Measurements from ENCODE around the gene ASCC2. TPM values are rescaled to one million over a fixed set of nuclear protein-coding genes. Genes with fewer than 3 reads are reported as not detected.

ASCC2 gene
- total RNA-seq, 1 experiment from 2014 or later: 47.0 TPM

- Histone ChIP-seq H3K9me3 (replicated peaks) (no peaks in the 10 kb centered on the region), H3K27ac (no peak overlapping the region), H3K36me3 (peaks cover 26% of the 10 kb centered on the region), H3K4me1 (replicated peaks) (peaks cover 28% of the 10 kb centered on the region), H3K4me3 (no peak overlapping the region), H3K27me3 (replicated peaks) (no peaks in the 10 kb centered on the region)
- no peak for DNase-seq (ENCODE audit: low read depth in 1 of 2, low spot score in 2 of 2)
Observed at GRCh38 chr22:29784451-29785361, 53.4 kb downstream of the ASCC2 start.

GRCh38 chr22:29782061-29782845 is 55.8 kb downstream of the ASCC2 start:
- Histone ChIP-seq H3K36me3 (peaks cover 5% of the 10 kb centered on the region; the same call in 1 of the 2 replicates), H3K27ac (peak overlapping the region; percentile 80), H3K9me3 (replicated peaks) (no peaks in the 10 kb centered on the region), H3K27me3 (replicated peaks) (no peaks in the 10 kb centered on the region), H3K4me3 (no peak overlapping the region), H3K4me1 (replicated peaks) (peaks cover 47% of the 10 kb centered on the region)
- DNase-seq (ENCODE audit: low read depth in 1 of 2, low spot score in 2 of 2): no peak

DNA sequence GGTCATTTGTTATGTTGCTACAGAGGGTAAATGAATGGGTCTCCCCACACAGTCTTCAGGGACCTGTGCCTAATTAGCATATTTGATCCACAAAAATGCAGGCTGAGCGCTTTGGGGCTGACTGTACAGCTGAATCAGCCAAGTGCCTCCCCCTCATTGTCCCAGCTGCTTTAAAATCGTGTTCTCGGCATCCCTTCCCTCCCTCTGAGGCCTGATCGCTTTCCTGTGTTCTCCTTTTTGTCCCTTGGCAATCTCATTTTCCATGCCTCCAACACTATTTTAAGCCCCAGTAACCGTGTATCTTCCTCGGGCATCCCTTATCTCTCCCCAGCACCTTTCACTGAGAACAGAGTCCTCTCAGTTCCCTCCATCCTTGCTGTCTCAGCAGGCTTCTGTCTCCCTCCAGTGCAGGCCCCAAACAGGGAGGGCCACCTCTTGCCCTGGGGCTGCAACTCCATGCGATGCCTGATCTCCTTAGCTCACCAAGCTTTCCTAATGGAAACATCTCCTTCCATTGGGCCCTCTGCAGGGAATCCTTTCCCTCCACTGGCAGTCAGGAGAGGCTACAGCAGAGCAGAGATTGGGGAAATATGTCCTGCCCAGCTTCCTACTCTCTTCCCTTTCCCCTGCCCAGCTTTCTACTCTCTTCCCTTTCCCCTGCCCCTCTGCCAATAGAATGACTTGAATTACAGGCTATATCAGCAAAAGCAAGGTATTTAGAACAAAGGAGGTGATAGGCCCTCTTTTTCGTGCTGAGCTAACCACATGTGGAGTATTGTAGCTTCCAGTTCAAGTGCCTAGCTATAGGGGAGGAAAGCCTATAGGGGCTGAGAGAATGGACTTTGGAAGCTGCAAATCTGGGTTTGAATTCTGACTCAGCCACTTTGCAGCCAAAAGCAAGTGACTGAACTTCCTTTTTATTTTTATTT is 57.1 kb downstream of the ASCC2 start:
- DNase-seq (ENCODE audit: low read depth in 1 of 2, low spot score in 2 of 2): peak; percentile 82 to 88

GRCh38 chr22:29780220-29780619 is 57.9 kb downstream of the ASCC2 start:
- peak overlapping the region; percentile 80 for H3K27ac ChIP-seq
- no peak overlapping the region for H3K4me3 ChIP-seq
- no peaks in the 10 kb centered on the region for H3K27me3 ChIP-seq (replicated peaks)
- peaks cover 47% of the 10 kb centered on the region for H3K4me1 ChIP-seq (replicated peaks)
- H3K36me3 ChIP-seq: no peaks in the 10 kb centered on the region
- no peak for DNase-seq (ENCODE audit: low read depth in 1 of 2, low spot score in 2 of 2)
- H3K9me3 ChIP-seq (replicated peaks): no peaks in the 10 kb centered on the region

More for the DNA sequence above, 57.1 kb downstream of the ASCC2 start:
- Histone ChIP-seq H3K4me3 (no peak overlapping the region), H3K27me3 (replicated peaks) (no peaks in the 10 kb centered on the region), H3K36me3 (no peaks in the 10 kb centered on the region), H3K27ac (peak overlapping the region; percentile 80), H3K4me1 (replicated peaks) (peaks cover 47% of the 10 kb centered on the region), H3K9me3 (replicated peaks) (no peaks in the 10 kb centered on the region)

GRCh38 chr22:29773233-29773632 is 64.8 kb downstream of the ASCC2 start:
- peaks cover 35% of the 10 kb centered on the region for H3K36me3 ChIP-seq
- peaks cover 19% of the 10 kb centered on the region for H3K4me1 ChIP-seq (replicated peaks)
- H3K27ac ChIP-seq: no peak overlapping the region
- no peaks in the 10 kb centered on the region for H3K27me3 ChIP-seq (replicated peaks)
- DNase-seq (ENCODE audit: low read depth in 1 of 2, low spot score in 2 of 2): no peak
- no peak overlapping the region for H3K4me3 ChIP-seq
- no peaks in the 10 kb centered on the region for H3K9me3 ChIP-seq (replicated peaks)

GRCh38 chr22:29772170-29772641 is 65.9 kb downstream of the ASCC2 start:
- no peaks in the 10 kb centered on the region for H3K27me3 ChIP-seq (replicated peaks)
- no peak overlapping the region for H3K27ac ChIP-seq
- H3K9me3 ChIP-seq (replicated peaks): no peaks in the 10 kb centered on the region
- no peak for DNase-seq (ENCODE audit: low read depth in 1 of 2, low spot score in 2 of 2)
- H3K4me3 ChIP-seq: no peak overlapping the region
- H3K4me1 ChIP-seq (replicated peaks): peaks cover 19% of the 10 kb centered on the region
- H3K36me3 ChIP-seq: peaks cover 37% of the 10 kb centered on the region

- DNase-seq (ENCODE audit: low read depth in 1 of 2, low spot score in 2 of 2): no peak
- Histone ChIP-seq H3K4me1 (replicated peaks) (peaks cover 22% of the 10 kb centered on the region), H3K4me3 (no peak overlapping the region), H3K9me3 (replicated peaks) (no peaks in the 10 kb centered on the region), H3K36me3 (peaks cover 37% of the 10 kb centered on the region), H3K27ac (no peak overlapping the region), H3K27me3 (replicated peaks) (no peaks in the 10 kb centered on the region)
Observed at GRCh38 chr22:29769723-29770321, 68.3 kb downstream of the ASCC2 start.

GRCh38 chr22:29768052-29768693 is 69.9 kb downstream of the ASCC2 start:
- H3K27ac ChIP-seq: no peak overlapping the region
- no peaks in the 10 kb centered on the region for H3K9me3 ChIP-seq (replicated peaks)
- H3K4me1 ChIP-seq (replicated peaks): peaks cover 17% of the 10 kb centered on the region
- no peak for DNase-seq (ENCODE audit: low read depth in 1 of 2, low spot score in 2 of 2)
- H3K36me3 ChIP-seq: peaks cover 37% of the 10 kb centered on the region
- peak overlapping the region; percentile 65 for H3K4me3 ChIP-seq
- no peaks in the 10 kb centered on the region for H3K27me3 ChIP-seq (replicated peaks)

DNA sequence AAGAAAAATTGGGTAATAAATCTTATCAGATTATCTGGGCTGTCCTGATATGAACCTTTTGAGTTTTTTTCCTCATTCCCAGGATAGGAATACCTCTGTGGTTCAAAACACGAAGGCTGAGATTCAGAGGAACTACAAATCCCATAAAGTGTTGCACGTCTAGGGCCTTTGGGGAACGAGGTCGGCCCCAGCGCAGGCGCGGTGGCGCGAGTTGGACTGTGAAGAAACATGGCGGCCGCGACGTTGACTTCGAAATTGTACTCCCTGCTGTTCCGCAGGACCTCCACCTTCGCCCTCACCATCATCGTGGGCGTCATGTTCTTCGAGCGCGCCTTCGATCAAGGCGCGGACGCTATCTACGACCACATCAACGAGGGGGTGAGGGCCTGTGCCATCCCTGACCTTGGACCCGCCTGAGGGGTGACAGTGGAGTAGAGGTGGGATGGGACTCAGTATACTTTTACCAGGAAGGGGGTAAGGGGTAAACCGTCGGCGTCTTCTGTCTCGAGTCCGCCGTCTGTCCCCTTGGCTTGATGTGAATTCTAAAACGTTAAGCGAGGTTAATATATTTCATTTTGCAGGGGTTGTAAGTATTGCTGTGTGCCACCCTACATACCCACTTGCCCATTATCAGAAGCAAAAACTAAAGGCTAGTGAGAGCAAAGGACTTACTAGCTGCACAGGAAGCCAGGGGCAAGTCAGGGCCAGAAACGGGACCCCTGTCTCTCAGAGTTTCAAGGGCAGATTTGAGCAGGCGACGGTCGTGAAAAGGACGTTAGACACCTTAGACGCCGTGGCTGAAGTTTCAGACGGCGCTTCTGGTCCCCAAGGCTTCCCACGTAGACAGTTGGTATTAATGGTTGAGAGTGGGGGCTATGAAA is 70.7 kb downstream of the ASCC2 start, which contains the start of gene UQCR10:
TSS of gene UQCR10 (plus strand) at position 199 of the 881 bp plus-strand sequence. CDS start at position 229, 30 bp downstream.
- no peaks in the 10 kb centered on the region for H3K27me3 ChIP-seq (replicated peaks)
- peaks cover 37% of the 10 kb centered on the region for H3K36me3 ChIP-seq
- peak within 1 kb of the TSS; percentile 65 for H3K4me3 ChIP-seq
- H3K9me3 ChIP-seq (replicated peaks): no peaks in the 10 kb centered on the region
- DNase-seq (ENCODE audit: low read depth in 1 of 2, low spot score in 2 of 2): peak; percentile 93 to 99
- peaks cover 16% of the 10 kb centered on the region for H3K4me1 ChIP-seq (replicated peaks)
- peak within 1 kb of the TSS; percentile 87 for H3K27ac ChIP-seq

GRCh38 chr22:29766632-29767170 is 71.4 kb downstream of the ASCC2 start, which contains the start of gene ZMAT5:
Gene ZMAT5 (minus strand): TSS chr22:29767007. CDS start chr22:29748544, 18,463 bp downstream.
- DNase-seq (ENCODE audit: low read depth in 1 of 2, low spot score in 2 of 2): peak; percentile 96 to 99
- Histone ChIP-seq H3K27me3 (replicated peaks) (no peaks in the 10 kb centered on the region), H3K4me1 (replicated peaks) (peaks cover 16% of the 10 kb centered on the region), H3K36me3 (peaks cover 37% of the 10 kb centered on the region), H3K27ac (peak within 1 kb of the TSS; percentile 87), H3K4me3 (peak within 1 kb of the TSS; percentile 65), H3K9me3 (replicated peaks) (no peaks in the 10 kb centered on the region)

DNA sequence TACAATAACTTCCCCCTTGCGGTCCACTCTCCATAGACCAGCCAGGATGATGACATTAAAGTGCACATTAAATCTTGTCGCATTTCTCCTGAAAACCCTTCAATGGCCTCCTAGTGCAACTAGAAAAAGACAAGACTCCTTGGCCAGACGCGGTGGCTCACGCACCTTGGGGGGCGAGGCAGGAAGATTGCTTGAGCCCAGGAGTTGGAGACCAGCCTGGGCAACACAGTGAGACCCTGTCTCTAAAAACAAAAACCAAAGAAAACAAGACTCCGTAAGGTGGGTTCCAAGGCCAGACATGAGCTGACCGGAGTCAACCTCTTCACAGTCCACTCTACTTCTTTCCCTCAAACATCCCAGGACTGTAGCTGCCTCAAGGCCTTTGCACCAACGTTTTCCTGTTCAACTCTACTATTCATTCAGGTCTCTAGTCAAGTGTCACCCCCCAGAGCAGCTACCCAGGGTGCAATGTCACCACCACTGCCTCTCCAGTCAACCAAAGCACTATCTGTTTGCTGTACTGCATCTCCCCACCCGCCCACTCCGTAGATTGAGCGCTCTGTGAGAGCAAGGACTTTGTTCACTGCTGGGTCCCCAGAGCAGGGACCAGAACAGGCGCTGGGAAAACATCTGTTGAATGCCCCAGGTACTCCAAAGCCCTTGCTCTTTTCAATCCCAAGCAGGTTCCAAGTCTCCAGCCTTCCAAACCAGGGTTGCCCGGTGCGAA is 72.0 kb downstream of the ASCC2 start:
- Histone ChIP-seq H3K4me1 (replicated peaks) (peaks cover 16% of the 10 kb centered on the region), H3K27ac (0 out of 2 replicates have a peak overlapping the region, but pooled peaks have one; percentile 87)

More for the DNA sequence above, 72.0 kb downstream of the ASCC2 start:
- H3K9me3 ChIP-seq (replicated peaks): no peaks in the 10 kb centered on the region
- DNase-seq (ENCODE audit: low read depth in 1 of 2, low spot score in 2 of 2): no peak
- peaks cover 30% of the 10 kb centered on the region for H3K36me3 ChIP-seq
- no peaks in the 10 kb centered on the region for H3K27me3 ChIP-seq (replicated peaks)
- peak overlapping the region; percentile 65 for H3K4me3 ChIP-seq

All from SJSA1 (cell line).